Stimulated activated naive CD4-positive, alpha-beta T cell (primary cell): Measurements from ENCODE around the gene SARNP.
"Not testable (repeated sequence)": the region's sequence is repeated elsewhere in the genome, so short reads cannot be mapped to it uniquely, and the experiment has no call there.

Experiments used
- DNase-seq, 6 experiments: peaks; one replicate each; lab custom pipeline; 2025; lab: John Stamatoyannopoulos, UW

SARNP gene

GRCh38 chr12:55797068-55797467 is 20.5 kb downstream of the SARNP start:
- DNase-seq = peak in 2 of 6 experiments; percentile 13 to 17

DNA sequence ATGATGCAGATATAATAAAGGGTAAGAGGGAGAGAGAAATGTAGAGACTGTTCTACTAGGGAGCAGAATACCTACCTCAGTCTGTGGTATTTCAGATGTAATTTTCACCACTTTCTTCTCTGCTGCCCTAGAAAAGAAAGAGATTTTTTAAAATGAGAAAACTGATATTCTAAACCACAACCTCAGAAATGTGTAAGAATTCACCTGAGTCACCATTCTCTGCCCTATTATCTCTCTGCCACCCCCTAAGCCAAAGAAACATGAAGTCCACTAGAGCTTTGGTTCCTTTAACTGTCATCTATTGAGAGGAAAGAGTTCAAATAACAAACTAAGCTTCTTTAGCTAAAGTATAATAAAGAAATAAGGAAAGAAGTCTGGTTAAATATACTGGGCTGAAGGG is 21.6 kb downstream of the SARNP start:
- DNase-seq = no peak

DNA sequence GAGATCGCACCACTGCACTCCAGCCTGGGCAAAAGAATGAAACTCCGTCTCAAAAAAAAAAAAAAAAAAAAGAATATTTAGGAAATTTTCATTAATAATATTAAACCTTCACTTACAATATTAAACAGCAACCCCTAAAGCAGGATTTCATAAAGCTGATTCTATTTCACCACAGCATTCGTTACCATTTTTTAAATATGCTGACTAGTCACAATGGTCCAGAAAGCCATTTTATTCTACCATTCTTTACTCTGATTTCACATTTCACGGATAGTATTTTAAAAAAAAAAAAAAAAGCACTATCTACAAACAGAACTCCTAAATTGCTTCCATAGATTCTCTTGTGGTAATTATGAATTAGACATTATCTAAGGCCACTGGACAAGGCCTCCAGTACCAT is 27.6 kb downstream of the SARNP start:
- no peak for DNase-seq

DNA sequence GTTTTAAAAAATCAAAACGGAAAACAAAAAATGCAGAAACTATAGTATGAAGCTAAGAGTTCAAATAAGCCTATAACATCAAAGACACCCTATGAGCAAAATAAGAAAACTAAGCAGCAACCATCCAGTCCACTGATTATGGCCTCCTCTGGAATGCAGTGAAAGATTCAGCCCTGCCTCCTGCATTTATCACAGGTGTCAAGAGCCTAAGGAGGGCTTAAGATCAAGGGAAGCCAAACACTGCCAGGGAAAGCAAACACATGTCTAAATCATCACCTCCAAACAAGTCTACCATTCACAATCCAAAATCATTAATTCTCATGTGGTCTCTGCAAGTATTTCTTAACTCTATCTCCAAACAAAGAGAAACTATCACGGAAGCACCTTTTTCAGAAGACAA is 28.4 kb downstream of the SARNP start:
- DNase-seq = no peak

DNA sequence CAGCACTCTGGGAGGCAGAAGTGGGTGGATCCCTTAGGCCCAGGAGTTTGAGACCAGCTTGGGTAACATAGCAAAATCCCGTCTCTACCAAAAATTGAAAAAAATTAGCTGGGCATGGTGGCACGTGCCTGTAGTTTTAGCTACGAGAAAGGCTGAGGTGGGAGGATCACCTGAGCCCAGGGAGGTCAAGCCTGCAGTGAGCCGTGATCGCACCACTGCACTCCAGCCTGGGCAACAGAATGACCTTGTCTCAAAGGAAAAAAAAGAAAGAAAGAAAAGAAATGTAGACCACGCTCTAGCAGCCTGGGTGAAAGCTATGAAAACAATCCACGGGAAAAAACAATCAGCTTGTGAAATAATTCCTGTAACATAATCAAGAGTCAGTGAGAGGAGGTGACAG is 29.0 kb downstream of the SARNP start:
- DNase-seq = no peak

- DNase-seq = no peak
These were observed 36.8 kb downstream of the SARNP start for GRCh38 chr12:55780685-55781084.

GRCh38 chr12:55777856-55778255 is 39.7 kb downstream of the SARNP start:
- DNase-seq = no peak

DNA sequence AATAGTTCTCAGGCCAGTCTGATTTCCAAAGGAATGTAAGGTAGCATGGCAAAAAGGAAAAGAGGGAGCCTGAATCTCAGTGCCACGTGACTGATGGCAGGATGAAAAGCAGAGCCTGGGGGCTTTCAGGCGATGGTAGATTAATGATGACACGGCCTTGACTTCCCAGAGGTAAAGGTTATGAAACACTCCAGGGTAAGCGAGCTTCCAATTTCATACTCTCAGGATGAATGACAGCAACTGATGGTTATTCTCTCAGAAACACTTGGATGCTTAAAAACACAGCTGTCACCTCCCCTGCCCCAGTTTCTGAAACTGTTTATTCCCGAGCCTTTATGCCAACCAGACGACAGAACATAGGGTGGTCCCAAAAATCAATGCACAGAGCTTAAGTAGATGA is 45.8 kb downstream of the SARNP start:
- DNase-seq = no peak

DNA sequence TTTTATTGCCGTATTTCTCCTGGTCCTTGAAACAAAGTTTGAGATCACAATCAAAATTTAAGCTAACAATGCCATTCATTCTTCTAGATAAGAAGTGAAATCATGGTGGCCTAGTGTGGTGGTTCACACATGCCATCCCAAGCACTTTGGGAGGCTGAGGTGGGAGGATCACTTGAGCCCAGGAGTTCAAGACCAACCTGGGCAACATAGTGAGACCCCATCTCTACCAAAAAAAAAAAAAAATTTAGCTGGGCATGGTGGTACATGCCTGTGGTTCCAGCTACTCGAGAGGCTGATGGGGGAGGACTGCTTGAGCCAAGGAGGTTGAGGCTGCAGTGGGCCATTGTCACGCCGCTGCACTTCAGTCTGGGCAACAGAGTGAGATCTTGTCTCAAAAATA is 50.4 kb downstream of the SARNP start:
- DNase-seq = no peak

GRCh38 chr12:55765736-55766290 is 51.7 kb downstream of the SARNP start:
- no peak for DNase-seq

DNA sequence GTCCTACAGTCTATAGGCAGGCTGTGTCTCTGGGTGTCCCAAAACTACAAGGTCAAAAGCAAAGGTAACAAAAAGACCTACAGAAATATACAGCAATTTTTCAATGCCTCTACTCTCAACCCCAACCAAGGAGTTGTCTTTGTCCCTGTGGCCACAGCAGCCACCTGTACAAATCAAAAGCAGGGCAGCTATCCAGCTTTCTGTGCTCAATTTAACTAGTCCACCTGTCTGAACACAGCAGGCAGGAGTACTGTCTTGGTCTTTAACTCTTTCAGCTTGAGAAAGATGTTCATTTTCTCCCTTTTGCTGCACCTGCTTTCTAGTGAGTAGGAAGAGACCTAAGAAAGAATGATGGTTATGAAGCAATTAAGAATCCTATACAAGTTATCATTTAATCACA is 54.9 kb downstream of the SARNP start:
- no peak for DNase-seq

GRCh38 chr12:55760663-55761062 is 56.9 kb downstream of the SARNP start:
- DNase-seq = no peak

DNA sequence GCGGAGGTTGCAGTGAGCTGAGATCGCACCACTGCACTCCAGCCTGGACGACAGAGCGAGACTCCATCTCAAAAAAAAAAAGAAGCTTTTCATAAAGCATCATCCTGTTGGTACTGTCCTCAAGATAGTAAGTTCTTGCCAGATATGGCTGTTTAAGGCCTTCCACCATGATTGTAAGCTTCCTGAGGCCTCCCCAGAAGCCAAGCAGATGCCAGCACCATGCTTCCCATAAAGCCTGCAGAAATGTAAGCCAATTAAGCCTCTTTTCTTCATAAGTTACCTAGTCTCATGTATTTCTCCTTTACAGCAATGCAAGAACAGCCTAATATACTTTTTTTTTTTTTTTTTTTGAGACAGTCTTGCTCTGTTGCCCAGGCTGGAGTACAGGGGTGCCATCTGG is 58.9 kb downstream of the SARNP start:
- not testable (repeated sequence) for DNase-seq

DNA sequence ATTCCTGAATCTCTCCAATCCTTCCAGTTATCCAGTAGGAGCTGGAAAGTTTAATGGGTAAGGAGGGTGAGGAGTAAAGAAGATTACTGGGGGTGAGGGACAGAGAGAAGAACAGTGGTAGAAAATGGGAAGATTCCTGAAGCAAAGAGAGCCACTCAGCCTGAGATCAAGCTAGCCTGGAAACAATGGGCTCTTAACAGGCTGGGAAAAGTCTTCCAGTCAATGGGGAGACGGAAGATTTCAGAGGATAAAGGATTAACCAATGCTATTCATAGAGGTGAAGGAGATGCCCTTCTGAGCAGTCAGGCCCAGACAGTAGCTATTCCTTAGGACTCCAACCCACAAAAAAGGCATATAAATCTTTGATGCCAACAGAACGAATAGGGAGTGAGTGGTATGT is 59.8 kb downstream of the SARNP start:
- no peak for DNase-seq

DNA sequence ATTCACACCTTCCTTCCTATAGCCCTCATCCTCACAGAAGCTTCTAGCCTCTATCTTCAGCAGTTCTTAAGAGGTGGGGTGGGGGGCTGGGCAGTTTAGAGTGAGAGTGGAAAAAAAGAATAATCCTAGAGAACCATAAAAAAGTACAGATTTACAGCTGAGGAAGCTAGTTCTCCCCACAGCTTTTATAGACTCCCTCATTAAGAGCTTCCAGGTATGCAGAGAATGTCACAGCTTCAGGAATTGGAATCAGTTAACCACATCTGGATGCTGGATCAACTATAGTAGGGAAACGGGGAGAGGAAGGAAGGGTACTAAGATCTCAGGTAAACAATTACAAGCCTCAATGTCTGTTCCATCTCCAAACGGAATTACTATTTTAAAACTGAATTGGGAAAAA is 62.3 kb downstream of the SARNP start:
- no peak for DNase-seq

- DNase-seq = no peak
These were observed 69.1 kb downstream of the SARNP start for GRCh38 chr12:55748230-55748993.

DNA sequence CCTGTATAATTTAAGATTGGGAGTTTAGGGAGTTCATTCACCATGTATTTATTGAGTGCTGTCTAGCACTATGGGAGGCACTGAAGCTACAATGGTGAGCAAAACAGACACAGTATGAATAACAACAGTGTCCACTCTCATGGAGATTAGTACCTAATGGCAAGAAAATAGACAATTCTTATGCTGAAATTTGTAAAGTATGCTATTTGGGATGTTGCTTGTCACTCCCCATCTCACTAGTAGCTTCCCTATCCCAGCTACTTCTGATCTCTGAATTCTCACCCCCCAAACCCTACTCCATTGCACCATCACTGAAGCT is 70.7 kb downstream of the SARNP start:
- DNase-seq = no peak

- no peak for DNase-seq
These were observed 71.2 kb downstream of the SARNP start for GRCh38 chr12:55746174-55746912.

DNA sequence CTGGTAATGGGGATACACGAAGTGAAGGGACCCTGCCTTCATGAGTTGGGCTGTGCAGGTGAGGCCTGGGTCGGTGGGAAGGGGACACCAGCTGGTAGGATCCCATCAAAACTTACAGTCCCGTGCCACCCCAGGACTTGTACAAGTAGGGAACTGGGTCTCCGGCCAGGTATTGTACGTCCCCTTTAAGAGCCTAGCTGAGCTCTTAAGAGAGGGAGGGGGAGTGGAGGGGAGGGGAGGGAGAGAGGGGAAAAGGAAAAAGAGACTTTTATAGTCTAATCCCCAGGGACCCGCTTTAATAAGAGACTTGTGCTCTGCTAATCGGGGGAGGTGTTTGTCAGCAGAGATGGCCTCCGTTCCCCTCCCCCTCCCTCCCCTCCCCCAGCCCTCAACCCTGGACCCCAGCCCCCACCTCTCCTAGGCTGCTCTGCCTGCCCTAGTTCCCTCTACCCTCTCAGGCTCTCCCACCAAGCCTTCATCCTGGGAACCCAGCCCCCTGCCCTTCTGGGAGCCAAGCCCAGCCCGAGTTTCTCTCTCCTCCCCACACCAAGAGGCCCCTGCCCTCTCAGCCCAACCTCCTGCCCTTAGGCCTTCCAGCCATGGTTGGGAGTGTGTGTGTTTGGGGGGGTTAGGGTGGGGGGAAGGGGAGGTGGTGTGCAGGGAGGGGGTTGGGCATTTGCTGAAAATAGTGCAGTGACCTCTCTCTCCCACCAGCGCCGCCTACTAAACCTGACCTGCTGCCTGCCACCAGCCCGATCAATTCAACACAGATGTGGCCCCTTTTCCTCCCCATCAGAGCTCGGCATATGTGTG is 72.0 kb downstream of the SARNP start:
- no peak for DNase-seq

DNA sequence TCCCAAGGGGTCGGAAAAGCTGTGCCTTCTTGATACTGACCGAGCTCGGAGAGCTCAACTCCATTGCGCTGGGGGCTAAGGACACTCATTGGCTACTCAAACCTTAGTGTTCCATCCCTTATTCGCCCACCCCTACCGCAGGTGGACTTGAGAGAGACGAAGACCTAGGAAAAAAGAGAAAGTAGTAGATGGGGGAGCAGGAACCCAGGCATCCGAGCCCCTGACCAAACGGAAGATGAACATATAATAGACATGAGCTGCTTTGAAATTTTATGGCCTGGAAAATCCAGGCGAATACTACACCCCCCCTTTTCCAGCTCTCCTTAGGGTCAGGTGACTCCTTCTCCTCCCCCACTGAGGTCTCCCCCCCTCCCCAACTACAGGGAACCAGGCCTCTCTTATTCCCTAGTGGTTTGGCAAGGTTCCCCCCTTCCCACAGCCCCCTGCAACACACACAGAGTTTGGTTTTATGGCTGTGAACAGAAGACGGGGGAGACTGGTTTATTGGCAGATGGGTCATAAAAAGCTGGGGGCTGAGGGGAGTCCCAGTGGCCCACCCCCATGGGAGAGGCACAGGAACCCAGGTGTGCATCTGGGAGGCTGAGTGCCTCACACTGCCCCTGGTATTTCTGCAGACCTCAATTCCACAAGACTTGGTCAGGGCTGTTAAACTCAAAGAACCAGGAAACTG is 73.0 kb downstream of the SARNP start:
- DNase-seq = no peak

GRCh38 chr12:55743406-55744339 is 73.9 kb downstream of the SARNP start:
- DNase-seq = peak in 4 of 6 experiments; percentile 45 to 64 (median 52)
